H9 (cell line): Measurements from ENCODE around the gene MTURN. TPM values are rescaled to one million over a fixed set of nuclear protein-coding genes. Genes with fewer than 3 reads are reported as not detected.

ENCODE experiments used
- DNase-seq: peaks from one replicate; pipeline ENCODE4 v3.0.0-alpha.2; 2017
- H2AFZ ChIP-seq: one replicate; pipeline ENCODE4 v1.6.1; 2013; ENCODE audit warnings: mild to moderate bottlenecking, low read length, control low read depth, moderate library complexity
- H2AK5ac ChIP-seq: 2 replicates; pipeline ENCODE4 v1.6.1; 2013; ENCODE audit warnings: low read length, control low read depth, mixed read lengths; ENCODE audit not compliant: insufficient read length
- H2BK120ac ChIP-seq: one replicate; pipeline ENCODE4 v1.6.1; 2013; ENCODE audit warnings: low read depth, mild to moderate bottlenecking, low read length, control low read depth, inconsistent platforms; ENCODE audit not compliant: poor library complexity, severe bottlenecking
- H2BK12ac ChIP-seq: 2 replicates; pipeline ENCODE4 v1.6.1; 2013; ENCODE audit warnings: low read length, control low read depth, mixed read lengths, low read depth; ENCODE audit not compliant: insufficient read length
- H2BK15ac ChIP-seq: 2 replicates; pipeline ENCODE4 v1.6.1; 2013; ENCODE audit warnings: low read depth, low read length, control low read depth
- H2BK20ac ChIP-seq: one replicate; pipeline ENCODE4 v1.6.1; 2013; ENCODE audit warnings: low read depth, mild to moderate bottlenecking, low read length, control low read depth, inconsistent platforms; ENCODE audit not compliant: poor library complexity, severe bottlenecking
- H2BK5ac ChIP-seq: 2 replicates; pipeline ENCODE4 v1.6.1; 2013; ENCODE audit warnings: low read length, control low read depth, mixed read lengths; ENCODE audit not compliant: insufficient read length
- H3K14ac ChIP-seq: 2 replicates; pipeline ENCODE4 v1.6.1; 2013; ENCODE audit warnings: low read length, control low read depth; ENCODE audit not compliant: insufficient read depth
- H3K18ac ChIP-seq: 2 replicates; pipeline ENCODE4 v1.6.1; 2013; ENCODE audit warnings: low read depth, mild to moderate bottlenecking, mixed read lengths, low read length, control low read depth; ENCODE audit not compliant: insufficient read length
- H3K23ac ChIP-seq: 2 replicates; pipeline ENCODE4 v1.6.1; 2013; ENCODE audit warnings: low read length, control low read depth, mixed read lengths, low read depth; ENCODE audit not compliant: insufficient read length
- H3K23me2 ChIP-seq: 2 replicates; pipeline ENCODE4 v1.6.1; 2013; ENCODE audit warnings: low read depth, mild to moderate bottlenecking, mixed read lengths, low read length, control low read depth; ENCODE audit not compliant: insufficient read length, poor library complexity, severe bottlenecking
- H3K27ac ChIP-seq: 2 replicates; pipeline ENCODE4 v1.5.1; 2013; ENCODE audit warnings: low read length, control low read depth, mixed read lengths, low read depth; ENCODE audit not compliant: insufficient read length
- H3K27me3 ChIP-seq: 2 replicates; pipeline ENCODE4 v1.6.1; 2013; ENCODE audit warnings: low read length, control low read depth, inconsistent platforms; ENCODE audit not compliant: insufficient read depth
- H3K4ac ChIP-seq: 2 replicates; pipeline ENCODE4 v1.6.1; 2013; ENCODE audit warnings: low read depth, mild to moderate bottlenecking, control low read depth, inconsistent platforms, low read length, moderate library complexity
- H3K4me1 ChIP-seq: 2 replicates; pipeline ENCODE4 v1.6.1; 2013; ENCODE audit warnings: low read length, control low read depth, inconsistent platforms; ENCODE audit not compliant: insufficient read depth
- H3K4me2 ChIP-seq: 2 replicates; pipeline ENCODE4 v1.6.1; 2013; ENCODE audit warnings: low read length, control low read depth, mixed read lengths; ENCODE audit not compliant: insufficient read length, insufficient read depth
- H3K56ac ChIP-seq: 2 replicates; pipeline ENCODE4 v1.6.1; 2013; ENCODE audit warnings: low read depth, mild to moderate bottlenecking, mixed read lengths, low read length, control low read depth; ENCODE audit not compliant: insufficient read length
- H3K79me1 ChIP-seq: 2 replicates; pipeline ENCODE4 v1.6.1; 2013; ENCODE audit warnings: low read depth, mild to moderate bottlenecking, moderate library complexity, low read length, control low read depth, inconsistent platforms; ENCODE audit not compliant: insufficient read depth, poor library complexity, severe bottlenecking
- H3K79me2 ChIP-seq: 2 replicates; pipeline ENCODE4 v1.6.1; 2013; ENCODE audit warnings: low read length, control low read depth, inconsistent platforms; ENCODE audit not compliant: insufficient read depth
- H3K9ac ChIP-seq: 2 replicates; pipeline ENCODE4 v1.6.1; 2013; ENCODE audit warnings: low read length, control low read depth, mixed read lengths; ENCODE audit not compliant: insufficient read length; ENCODE audit errors: extremely low read depth
- H3K9me3 ChIP-seq: one replicate; pipeline ENCODE4 v1.6.1; 2013; ENCODE audit warnings: low read depth, low read length, inconsistent platforms; ENCODE audit not compliant: control insufficient read depth
- H3T11ph ChIP-seq: one replicate; pipeline ENCODE4 v1.6.1; 2013; ENCODE audit warnings: mild to moderate bottlenecking, low read length, control low read depth, inconsistent platforms
- H4K20me1 ChIP-seq: one replicate; pipeline ENCODE4 v1.6.1; 2013; ENCODE audit not compliant: control insufficient read depth, insufficient read length, insufficient read depth
- H4K5ac ChIP-seq: 2 replicates; pipeline ENCODE4 v1.6.1; 2013; ENCODE audit warnings: low read depth, mild to moderate bottlenecking, mixed read lengths, low read length, control low read depth; ENCODE audit not compliant: insufficient read length
- H4K8ac ChIP-seq: replicated peaks from 2 replicates; pipeline ENCODE4 v1.6.1; 2013; ENCODE audit warnings: low read length, control low read depth, mixed read lengths, low read depth; ENCODE audit not compliant: insufficient read length
- H4K91ac ChIP-seq: 2 replicates; pipeline ENCODE4 v1.6.1; 2013; ENCODE audit warnings: low read depth, mild to moderate bottlenecking, moderate library complexity, mixed read lengths, low read length, control low read depth; ENCODE audit not compliant: insufficient read length
- H3K27ac Mint-ChIP-seq, 3 experiments: 2 replicates in 2 of 3; 3 replicates in 1 of 3; pipeline ENCODE4 v1.8.0; 2020 to 2021; ENCODE audit warnings: mixed read lengths in 3 of 3, mild to moderate bottlenecking in 1 of 3, moderate library complexity in 1 of 3
- H3K27me3 Mint-ChIP-seq: 2 replicates; pipeline ENCODE4 v1.8.0; 2021; ENCODE audit warnings: low read depth, mild to moderate bottlenecking, moderate library complexity, mixed read lengths
- H3K36me3 Mint-ChIP-seq, 3 experiments: 2 replicates in 2 of 3; 3 replicates in 1 of 3; pipeline ENCODE4 v1.8.0; 2020 to 2021; ENCODE audit warnings: low read depth in 3 of 3, mixed read lengths in 3 of 3; ENCODE audit not compliant: insufficient read depth in 1 of 3
- H3K4me1 Mint-ChIP-seq, 2 experiments: 2 replicates each; pipeline ENCODE4 v1.8.0; 2020; ENCODE audit warnings: mixed read lengths in 2 of 2
- H3K4me3 Mint-ChIP-seq, 2 experiments: 2 replicates in 1 of 2; 3 replicates in 1 of 2; pipeline ENCODE4 v1.8.0; 2020 to 2021; ENCODE audit warnings: mild to moderate bottlenecking in 2 of 2, mixed read lengths in 2 of 2, moderate library complexity in 1 of 2
- H3K9me3 Mint-ChIP-seq, 2 experiments: 2 replicates in 1 of 2; 3 replicates in 1 of 2; pipeline ENCODE4 v1.8.0; 2020; ENCODE audit warnings: mild to moderate bottlenecking in 2 of 2, mixed read lengths in 2 of 2, moderate library complexity in 1 of 2
- CTCF ChIP-seq: fragments of 200-600 bp; sonication (generic); conservative IDR thresholded peaks from 3 replicates; pipeline ENCODE4 v1.8.0; 2021; ENCODE audit warnings: antibody characterized with exemption, mild to moderate bottlenecking
- WGBS: extraction: QIAGEN DNeasy Blood & Tissue Kit; methylation state at CpG from one replicate; pipeline ENCODE4 v1.1.7; 2013; ENCODE audit warnings: missing lambda C conversion rate, low lambda C conversion rate, mixed read lengths; ENCODE audit not compliant: insufficient read length; ENCODE audit errors: extremely low coverage; 5-methylcytosine and 5-hydroxymethylcytosine counted together
- total RNA-seq: library from RNA; stranded (reverse); gene quantifications from 2 replicates; pipeline ENCODE4 v1.2.1, GENCODE V29; 2021

The MTURN gene
- total RNA-seq, 1 experiment from 2014 or later: 3.4 TPM

- WGBS: no CpG with 5 or more reads among the region's 4 CpGs
- Histone ChIP-seq H4K91ac (no peak overlapping the region), H2AFZ (no peak overlapping the region), H2BK120ac (no peak overlapping the region), H3K4ac (no peak overlapping the region), H3K14ac (no peak overlapping the region), H3K9me3 (no peaks in the 10 kb centered on the region), H4K20me1 (no peaks in the 10 kb centered on the region), H3K56ac (no peak overlapping the region), H3K79me1 (no peaks in the 10 kb centered on the region), H3K27ac (no peak overlapping the region), H3T11ph (no peak overlapping the region), H4K8ac (no peak overlapping the region), H3K27me3 (no peaks in the 10 kb centered on the region), H3K4me1 (peaks cover 12% of the 10 kb centered on the region), H3K79me2 (no peaks in the 10 kb centered on the region), H2BK5ac (no peak overlapping the region), H4K5ac (no peak overlapping the region), H3K23ac (no peak overlapping the region), H3K18ac (no peak overlapping the region), H3K23me2 (no peaks in the 10 kb centered on the region), H2AK5ac (no peak overlapping the region), H2BK15ac (no peak overlapping the region), H2BK12ac (no peak overlapping the region), H3K4me2 (no peak overlapping the region), H3K9ac (no peak overlapping the region), H2BK20ac (no peak overlapping the region)
- H3K36me3 Mint-ChIP-seq: no peaks in the 10 kb centered on the region
- H3K27ac Mint-ChIP-seq: no peak overlapping the region
- no peak overlapping the region for H3K4me3 Mint-ChIP-seq
- no peaks in the 10 kb centered on the region for H3K9me3 Mint-ChIP-seq
- TF ChIP-seq CTCF: no peak
- DNase-seq: no peak
- H3K4me1 Mint-ChIP-seq: peaks cover 47 to 58% of the 10 kb centered on the region in 2 experiments
- H3K27me3 Mint-ChIP-seq: no peaks in the 10 kb centered on the region
Observed at GRCh38 chr7:30159163-30159562, 24.4 kb downstream of the MTURN start.
